Cardiac muscle cell (in vitro differentiated cells and primary cell): Measurements from ENCODE around the gene RAB34. TPM values are rescaled to one million over a fixed set of nuclear protein-coding genes. Genes with fewer than 3 reads are reported as not detected.

Source experiments
- DNase-seq, 2 donors: peaks; one replicate each; pipeline versions ENCODE4 v3.0.0 to v3.0.0-alpha.2; 2010 to 2017; ENCODE audit warnings: low read depth in 1 of 2, low spot score in 1 of 2
- H3K27ac ChIP-seq: fragments of 200-600 bp; sonication (generic); 2 replicates; pipeline ENCODE4 v1.5.1; 2016
- H3K27me3 ChIP-seq: fragments of 200-600 bp; sonication (generic); 2 replicates; pipeline ENCODE4 v1.6.0; 2016; ENCODE audit warnings: control low read depth
- H3K36me3 ChIP-seq: fragments of 200-600 bp; sonication (generic); 2 replicates; pipeline ENCODE4 v1.5.1; 2016; ENCODE audit warnings: control low read depth
- H3K4me1 ChIP-seq: fragments of 200-600 bp; sonication (generic); 2 replicates; pipeline ENCODE4 v1.8.1; 2017; ENCODE audit warnings: low read depth, mild to moderate bottlenecking, mixed run types
- H3K4me3 ChIP-seq: fragments of 200-600 bp; sonication (generic); 2 replicates; pipeline ENCODE4 v1.5.1; 2016; ENCODE audit warnings: mild to moderate bottlenecking
- H3K9me3 ChIP-seq: fragments of 200-600 bp; sonication (generic); 2 replicates; pipeline ENCODE4 v1.5.1; 2017; ENCODE audit warnings: low read depth, mild to moderate bottlenecking, control low read depth
- CTCF ChIP-seq: IDR thresholded peaks from 2 replicates; pipeline ENCODE4 v1.5.1; 2012; ENCODE audit warnings: low read depth, mild to moderate bottlenecking, low read length
- polyA plus RNA-seq: library from polyadenylated mRNA; unstranded; fragments of >200 nt; fragmentation: Nextera tagmentation; extraction: Ambion mirVana; gene quantifications from 2 replicates; pipeline ENCODE4 v1.2.1, GENCODE V29; 2016
- total RNA-seq: library from RNA; depleted of rRNA; stranded (reverse); fragments of >200 nt; gene quantifications from 2 replicates; pipeline ENCODE4 v1.2.3, GENCODE V29; 2016

The RAB34 gene
- total and polyA plus RNA-seq, 2 experiments from 2014 or later, result 186 to 276 TPM

GRCh38 chr17:28705728-28706334, 11.8 kb downstream of the RAB34 start:
- Histone ChIP-seq H3K4me3 (no peak overlapping the region), H3K4me1 (peaks cover 6% of the 10 kb centered on the region), H3K27me3 (no peaks in the 10 kb centered on the region), H3K9me3 (no peaks in the 10 kb centered on the region), H3K36me3 (peaks cover 17% of the 10 kb centered on the region), H3K27ac (peak overlapping the region; percentile 57)
- no peak for DNase-seq
- no peak for TF ChIP-seq CTCF

GRCh38 chr17:28705074-28705659, 12.5 kb downstream of the RAB34 start:
- Histone ChIP-seq H3K9me3 (no peaks in the 10 kb centered on the region), H3K4me3 (no peak overlapping the region), H3K36me3 (peaks cover 22% of the 10 kb centered on the region), H3K27me3 (no peaks in the 10 kb centered on the region), H3K27ac (peak overlapping the region; percentile 57), H3K4me1 (peaks cover 5% of the 10 kb centered on the region)
- DNase-seq, result no peak
- no peak for TF ChIP-seq CTCF

GRCh38 chr17:28704219-28704858, 13.3 kb downstream of the RAB34 start:
- no peak for TF ChIP-seq CTCF

GRCh38 chr17:28703552-28704218, 14.0 kb downstream of the RAB34 start:
- H3K27ac ChIP-seq, result no peak overlapping the region
- H3K9me3 ChIP-seq, result no peaks in the 10 kb centered on the region
- H3K36me3 ChIP-seq, result peaks cover 36% of the 10 kb centered on the region
- no peaks in the 10 kb centered on the region for H3K4me1 ChIP-seq
- no peak overlapping the region for H3K4me3 ChIP-seq
- no peak for DNase-seq
- TF ChIP-seq CTCF, result no peak
- H3K27me3 ChIP-seq, result no peaks in the 10 kb centered on the region

More at GRCh38 chr17:28704219-28704858, 13.3 kb downstream of the RAB34 start:
- Histone ChIP-seq H3K9me3 (no peaks in the 10 kb centered on the region), H3K27me3 (no peaks in the 10 kb centered on the region), H3K27ac (peak overlapping the region; percentile 57), H3K4me3 (no peak overlapping the region), H3K4me1 (no peaks in the 10 kb centered on the region), H3K36me3 (peaks cover 29% of the 10 kb centered on the region)
- no peak for DNase-seq

- TF ChIP-seq CTCF, result no peak
- Histone ChIP-seq H3K9me3 (no peaks in the 10 kb centered on the region), H3K4me3 (no peak overlapping the region), H3K4me1 (no peaks in the 10 kb centered on the region), H3K27me3 (no peaks in the 10 kb centered on the region), H3K36me3 (peaks cover 44% of the 10 kb centered on the region), H3K27ac (no peak overlapping the region)
- DNase-seq, result no peak
Observed at GRCh38 chr17:28702752-28703150, 14.9 kb downstream of the RAB34 start.
